ENCODE measurements around the gene HBA1.
"Not testable (repeated sequence)": the region's sequence is repeated elsewhere in the genome, so short reads cannot be mapped to it uniquely, and the experiment has no call there.

Gene HBA1

GRCh38 chr16:176006-176405, 474 bp upstream of the HBA1 start:
- DNase-seq, result not testable (repeated sequence)

- no peak for DNase-seq
Observed at GRCh38 chr16:177394-177822, 928 bp downstream of the HBA1 start.

DNA sequence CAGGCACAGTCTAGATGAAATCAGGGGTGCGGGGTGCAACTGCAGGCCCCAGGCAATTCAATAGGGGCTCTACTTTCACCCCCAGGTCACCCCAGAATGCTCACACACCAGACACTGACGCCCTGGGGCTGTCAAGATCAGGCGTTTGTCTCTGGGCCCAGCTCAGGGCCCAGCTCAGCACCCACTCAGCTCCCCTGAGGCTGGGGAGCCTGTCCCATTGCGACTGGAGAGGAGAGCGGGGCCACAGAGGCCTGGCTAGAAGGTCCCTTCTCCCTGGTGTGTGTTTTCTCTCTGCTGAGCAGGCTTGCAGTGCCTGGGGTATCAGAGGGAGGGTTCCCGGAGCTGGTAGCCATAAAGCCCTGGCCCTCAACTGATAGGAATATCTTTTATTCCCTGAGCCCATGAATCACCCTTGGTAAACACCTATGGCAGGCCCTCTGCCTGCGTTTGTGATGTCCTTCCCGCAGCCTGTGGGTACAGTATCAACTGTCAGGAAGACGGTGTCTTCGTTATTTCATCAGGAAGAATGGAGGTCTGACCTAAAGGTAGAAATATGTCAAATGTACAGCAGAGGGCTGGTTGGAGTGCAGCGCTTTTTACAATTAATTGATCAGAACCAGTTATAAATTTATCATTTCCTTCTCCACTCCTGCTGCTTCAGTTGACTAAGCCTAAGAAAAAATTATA, 1.6 kb downstream of the HBA1 start:
- DNase-seq, result no peak

- no peak for DNase-seq
Observed at GRCh38 chr16:178668-179015, 2.2 kb downstream of the HBA1 start.

DNA sequence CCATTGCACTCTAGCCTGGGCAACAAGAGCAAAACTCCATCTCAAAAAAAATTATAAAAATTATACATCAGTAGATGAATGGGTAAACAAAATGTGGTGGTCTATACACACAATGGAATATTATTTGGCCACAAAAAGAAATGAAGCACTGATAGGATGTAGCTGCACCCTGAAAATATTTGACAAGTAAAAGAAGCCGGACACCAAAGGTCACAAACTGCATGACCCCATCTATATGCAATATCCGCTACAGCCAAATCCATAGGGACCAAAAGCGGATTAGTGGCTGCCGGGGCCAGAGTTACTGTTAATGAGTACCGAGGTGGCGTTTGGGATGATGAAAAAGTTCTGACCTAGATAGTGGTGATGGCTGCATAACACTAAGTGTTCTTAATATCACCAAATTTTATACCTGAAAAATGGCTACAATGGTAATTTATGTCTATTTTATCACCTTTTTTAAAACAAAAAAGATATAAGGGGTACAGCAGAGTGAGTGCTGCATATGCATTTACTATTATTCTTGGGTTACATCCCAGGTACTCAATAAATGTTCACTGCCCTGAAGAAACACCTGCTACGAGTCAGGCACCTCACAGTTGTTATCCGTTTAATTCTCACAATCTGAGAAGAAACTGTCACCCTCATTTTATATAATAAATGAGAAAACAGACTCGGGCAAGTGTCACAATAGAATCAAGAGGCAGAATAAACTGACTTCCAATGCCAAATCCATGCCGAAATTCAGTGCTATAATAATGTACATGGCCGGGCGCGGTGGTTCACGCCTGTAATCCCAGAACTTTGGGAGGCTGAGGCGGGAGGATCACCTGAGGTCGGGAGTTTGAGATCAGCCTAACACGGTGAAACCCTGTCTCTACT, 3.0 kb downstream of the HBA1 start:
- no peak for DNase-seq

- peak; percentile 31 for DNase-seq
Observed at GRCh38 chr16:180101-180675, 3.7 kb downstream of the HBA1 start, which contains the start of gene HBQ1. Gene HBQ1 (plus strand): TSS chr16:180459. CDS start chr16:180487, 28 bp downstream.

- no peak for DNase-seq
Observed at GRCh38 chr16:180681-181564, 4.4 kb downstream of the HBA1 start.

- peak; percentile 79 for DNase-seq
Observed at GRCh38 chr16:181565-182021, 5.1 kb downstream of the HBA1 start.

DNA sequence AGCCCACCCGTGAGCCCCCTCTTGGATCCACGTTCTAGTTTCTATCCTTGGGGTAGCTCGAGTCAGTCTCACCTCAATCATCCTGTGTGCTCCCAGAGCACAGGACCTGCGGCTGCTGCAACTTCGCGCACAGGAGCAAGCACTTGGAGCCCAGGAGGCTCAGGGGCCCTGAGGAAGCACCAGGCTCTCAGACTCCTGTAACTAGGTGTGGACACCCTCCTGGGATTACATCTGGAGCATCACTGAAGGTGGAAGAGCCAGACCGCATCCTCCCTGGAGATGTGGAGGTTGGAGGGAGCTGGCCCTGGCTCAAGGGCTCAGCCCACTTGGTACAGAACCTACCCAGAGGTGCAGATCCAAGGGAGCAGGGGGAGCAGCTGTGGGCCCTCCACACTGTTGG, 6.5 kb downstream of the HBA1 start:
- DNase-seq, result no peak

GRCh38 chr16:185213-185612, 8.7 kb downstream of the HBA1 start:
- DNase-seq, result no peak

GRCh38 chr16:185691-186090, 9.2 kb downstream of the HBA1 start:
- no peak for DNase-seq

DNA sequence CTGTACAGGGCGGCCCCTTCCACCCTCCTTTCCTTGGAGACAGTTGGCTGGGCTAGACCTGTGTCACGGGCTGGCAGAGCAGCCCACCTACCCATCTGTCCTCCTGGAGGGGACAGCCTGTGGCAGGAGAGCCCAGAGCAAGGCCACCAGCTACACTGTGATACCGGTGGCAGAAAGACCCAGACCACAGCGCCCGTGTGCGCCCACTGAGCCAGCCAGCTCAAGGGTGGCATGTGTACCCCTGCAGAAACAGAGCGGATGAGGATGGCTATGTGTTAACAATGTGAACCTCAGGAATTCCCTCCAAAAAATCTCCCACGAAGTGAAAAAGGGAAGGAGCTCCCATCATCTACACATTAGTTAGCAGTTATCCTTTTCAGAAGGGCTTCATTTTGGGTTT, 10.8 kb downstream of the HBA1 start:
- no peak for DNase-seq

GRCh38 chr16:188674-189073, 12.2 kb downstream of the HBA1 start:
- DNase-seq, result no peak

- no peak for DNase-seq
Observed at GRCh38 chr16:189604-190186, 13.2 kb downstream of the HBA1 start.

DNA sequence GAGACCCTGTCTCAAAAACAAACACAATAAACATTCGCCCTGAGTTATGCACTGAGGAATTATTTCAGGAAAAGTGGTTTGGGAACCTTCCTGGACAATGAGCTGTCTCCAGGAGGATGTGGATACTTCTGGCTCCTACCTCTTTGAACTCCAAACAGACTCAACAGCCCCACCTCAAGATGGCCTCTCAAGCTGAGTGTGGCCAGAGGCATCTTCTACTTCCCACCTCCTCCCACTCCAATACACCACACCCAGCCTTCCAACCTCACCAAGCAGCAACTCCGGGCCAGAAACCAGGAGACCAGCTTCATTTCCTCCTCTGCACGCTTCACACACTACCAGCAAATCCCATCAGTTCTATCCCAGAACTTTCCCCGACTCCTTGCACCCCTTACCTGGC, 15.4 kb downstream of the HBA1 start:
- DNase-seq, result no peak

GRCh38 chr16:192686-193085, 16.2 kb downstream of the HBA1 start:
- DNase-seq, result no peak

GRCh38 chr16:193441-193840, 17.0 kb downstream of the HBA1 start:
- DNase-seq, result no peak

- DNase-seq, result no peak
Observed at GRCh38 chr16:194516-194915, 18.0 kb downstream of the HBA1 start.

- no peak for DNase-seq
Observed at GRCh38 chr16:200388-200787, 23.9 kb downstream of the HBA1 start.

- DNase-seq, result no peak
Observed at GRCh38 chr16:203246-203645, 26.8 kb downstream of the HBA1 start.

DNA sequence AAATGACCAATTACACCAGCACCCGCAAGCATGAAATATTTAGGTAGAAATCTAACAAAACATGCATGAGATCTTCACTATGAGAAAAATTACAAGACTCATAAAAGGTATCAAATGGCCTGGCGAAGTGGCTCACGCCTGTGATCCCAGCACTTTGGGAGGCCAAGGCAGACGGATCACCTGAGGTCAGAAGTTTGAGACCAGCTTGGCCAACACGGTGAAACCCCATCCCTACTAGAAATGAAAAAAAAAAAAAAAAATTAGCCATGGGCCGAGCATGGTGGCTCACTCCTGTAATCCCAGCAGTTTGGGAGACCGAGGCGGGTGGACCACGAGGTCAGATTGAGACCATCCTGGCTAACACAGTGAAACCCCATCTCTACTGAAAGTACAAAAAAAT, 27.6 kb downstream of the HBA1 start:
- not testable (repeated sequence) for DNase-seq

GRCh38 chr16:209359-209758, 32.9 kb downstream of the HBA1 start:
- DNase-seq, result not testable (repeated sequence)
